Esophagus muscularis mucosa (tissue), 3 donors: ENCODE results near the gene EPHB2.

ENCODE experiments used
- POLR2A ChIP-seq: fragments of 450-650 bp; IDR thresholded peaks from one replicate; pipeline ENCODE4 v1.6.1; 2017; ENCODE audit warnings: antibody characterized with exemption, moderate library complexity, mild to moderate bottlenecking, low read depth
- TF ChIP-seq, protein P1 (sequence below), 3 experiments: fragments of 200-600 bp in 2 of 3; fragments of 450-650 bp in 1 of 3; sonication (generic) in 2 of 3; IDR thresholded peaks; one replicate each; pipeline ENCODE4 v1.5.1; 2017 to 2019; ENCODE audit warnings: antibody characterized with exemption in 3 of 3, mild to moderate bottlenecking in 2 of 3, moderate library complexity in 1 of 3

DNA sequence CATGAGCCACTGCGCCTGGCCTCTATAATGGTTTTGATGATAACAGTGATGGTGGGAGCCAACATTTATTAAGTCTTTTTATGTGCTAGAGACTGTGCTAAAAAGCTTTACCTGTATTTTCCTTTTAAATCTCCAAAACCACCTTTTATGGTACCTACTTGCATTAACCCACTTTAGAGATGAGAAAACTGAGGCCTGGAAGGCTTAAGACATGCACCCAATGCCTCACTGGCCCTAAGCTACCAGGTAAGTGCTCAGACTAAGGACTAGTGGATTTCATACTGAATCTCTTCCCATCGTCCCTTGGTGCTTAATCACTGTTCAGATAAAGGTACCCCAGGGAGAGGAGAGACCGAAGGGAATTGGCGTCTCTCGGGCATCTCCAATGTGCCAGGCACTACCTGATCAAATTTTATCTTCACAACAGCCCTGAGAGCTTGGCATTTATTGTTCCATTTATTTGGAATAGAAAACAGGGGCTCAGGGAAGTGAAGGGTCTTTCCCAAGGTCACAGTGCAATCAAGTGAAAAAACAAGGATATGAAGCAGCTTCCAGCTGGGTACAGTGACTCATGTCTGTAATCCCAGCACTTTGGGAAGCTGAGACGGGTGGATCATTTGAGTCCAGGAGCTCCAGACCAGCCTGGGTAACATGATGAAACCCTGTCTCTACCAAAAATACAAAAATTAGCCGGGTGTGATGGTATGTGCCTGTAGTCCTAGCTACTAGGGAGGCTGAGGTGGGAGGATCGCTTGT lies 177.9 kb downstream of the EPHB2 start:
- TF ChIP-seq, protein P1, sequence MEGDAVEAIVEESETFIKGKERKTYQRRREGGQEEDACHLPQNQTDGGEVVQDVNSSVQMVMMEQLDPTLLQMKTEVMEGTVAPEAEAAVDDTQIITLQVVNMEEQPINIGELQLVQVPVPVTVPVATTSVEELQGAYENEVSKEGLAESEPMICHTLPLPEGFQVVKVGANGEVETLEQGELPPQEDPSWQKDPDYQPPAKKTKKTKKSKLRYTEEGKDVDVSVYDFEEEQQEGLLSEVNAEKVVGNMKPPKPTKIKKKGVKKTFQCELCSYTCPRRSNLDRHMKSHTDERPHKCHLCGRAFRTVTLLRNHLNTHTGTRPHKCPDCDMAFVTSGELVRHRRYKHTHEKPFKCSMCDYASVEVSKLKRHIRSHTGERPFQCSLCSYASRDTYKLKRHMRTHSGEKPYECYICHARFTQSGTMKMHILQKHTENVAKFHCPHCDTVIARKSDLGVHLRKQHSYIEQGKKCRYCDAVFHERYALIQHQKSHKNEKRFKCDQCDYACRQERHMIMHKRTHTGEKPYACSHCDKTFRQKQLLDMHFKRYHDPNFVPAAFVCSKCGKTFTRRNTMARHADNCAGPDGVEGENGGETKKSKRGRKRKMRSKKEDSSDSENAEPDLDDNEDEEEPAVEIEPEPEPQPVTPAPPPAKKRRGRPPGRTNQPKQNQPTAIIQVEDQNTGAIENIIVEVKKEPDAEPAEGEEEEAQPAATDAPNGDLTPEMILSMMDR (IDR thresholded peaks at IDR 0.05): no peak
- TF ChIP-seq POLR2A: no peak
